ENCODE data around the gene ZNF304. TPM values are rescaled to one million over a fixed set of nuclear protein-coding genes. Genes with fewer than 3 reads are reported as not detected.

ZNF304 gene
- total RNA-seq, 1 donor from 2014 or later, result 5.2 TPM

DNA sequence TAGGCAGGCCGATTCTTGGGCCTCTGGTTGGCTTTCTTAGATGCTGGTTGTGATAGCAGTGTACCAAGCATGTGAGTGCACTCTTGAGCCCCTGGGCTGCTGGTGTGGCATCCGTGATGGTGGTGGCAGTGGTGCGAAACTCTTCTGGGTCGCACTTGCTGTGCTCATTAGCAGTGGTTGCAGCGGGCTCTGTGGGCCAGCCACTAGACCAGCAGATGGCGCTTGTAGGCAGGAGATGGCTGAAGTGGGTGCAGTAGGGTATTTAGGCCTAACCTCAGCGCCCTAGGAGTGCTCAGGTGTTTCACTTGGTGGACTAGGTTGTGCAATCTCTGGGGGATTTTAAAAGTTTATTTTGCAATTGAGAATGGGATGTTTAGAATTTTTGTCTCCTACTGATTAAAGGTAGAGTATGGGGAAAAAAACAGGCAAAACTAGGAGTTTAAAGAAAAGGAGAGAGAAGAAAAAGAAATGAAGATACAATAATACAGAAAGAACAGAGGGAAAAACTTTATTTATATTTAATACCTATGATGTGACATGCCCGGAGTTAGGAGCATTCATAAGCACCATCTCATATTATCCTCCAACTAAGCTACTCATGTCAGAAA lies 55.5 kb downstream of the ZNF304 start:
- Mint-ChIP-seq H3K9me3 (peaks cover 13% of the 10 kb centered on the region), H3K4me1 (ENCODE audit: low read depth) (peaks cover 7% of the 10 kb centered on the region), H3K27me3 (ENCODE audit: low read depth) (no peaks in the 10 kb centered on the region), H3K36me3 (ENCODE audit: low read depth) (peaks cover 10% of the 10 kb centered on the region), H3K4me3 (ENCODE audit: low read depth) (no peak overlapping the region), H3K27ac (no peak overlapping the region)
- intact Hi-C loops (cut with micrococcal nuclease), result loop anchor here (10.0 kb wide), 1 partner anchor 748 kb away; the partner anchor contains the start of gene ZNF329
- peak; percentile 48 for DNase-seq (ENCODE audit: low spot score)

Other genes with a start within 250 kb of the ZNF304 start
- not detected in 2 replicates for gene USP29, start 231.3 kb upstream of the ZNF304 start, total RNA-seq
- gene ZIM3, start 206.1 kb upstream of the ZNF304 start, total RNA-seq, result not detected in 2 replicates
- gene DUXA, start 183.8 kb upstream of the ZNF304 start, total RNA-seq, result not detected in 2 replicates
- gene ZNF264, start 159.8 kb upstream of the ZNF304 start, total RNA-seq, result 16.5 and 18.0 TPM in 2 replicates
- 0.16 TPM in 1 of 2 replicates, not detected in the other for gene AURKC, start 120.2 kb upstream of the ZNF304 start, total RNA-seq
- gene ZNF805, start 110.6 kb upstream of the ZNF304 start, total RNA-seq, result 6.6 and 6.9 TPM in 2 replicates
- gene ZNF460, start 70.8 kb upstream of the ZNF304 start, total RNA-seq, result 35.8 and 40.2 TPM in 2 replicates
- 4.6 and 5.1 TPM in 2 replicates for gene ZNF543, start 30.8 kb upstream of the ZNF304 start, total RNA-seq
- 3.8 and 4.1 TPM in 2 replicates for gene TRAPPC2B, start 12.3 kb downstream of the ZNF304 start, total RNA-seq
- 1.3 and 2.0 TPM in 2 replicates for gene ZNF547, start 12.3 kb downstream of the ZNF304 start, total RNA-seq
- 10.5 and 12.5 TPM in 2 replicates for gene ZNF548, start 38.6 kb downstream of the ZNF304 start, total RNA-seq
- gene ZNF17, start 59.9 kb downstream of the ZNF304 start, total RNA-seq, result 7.7 and 9.3 TPM in 2 replicates
- 21.0 and 21.5 TPM in 2 replicates for gene ZNF749, start 84.1 kb downstream of the ZNF304 start, total RNA-seq
- 0.09 TPM in 1 of 2 replicates, not detected in the other for gene VN1R1, start 105.9 kb downstream of the ZNF304 start, total RNA-seq
- 2.0 and 2.3 TPM in 2 replicates for gene ZNF772, start 126.3 kb downstream of the ZNF304 start, total RNA-seq
- gene ZNF419, start 136.5 kb downstream of the ZNF304 start, total RNA-seq, result 4.8 and 5.1 TPM in 2 replicates
- gene ZNF773, start 148.7 kb downstream of the ZNF304 start, total RNA-seq, result 4.5 and 6.0 TPM in 2 replicates
- 3.5 and 4.1 TPM in 2 replicates for gene ZNF549, start 176.1 kb downstream of the ZNF304 start, total RNA-seq
- 6.9 and 7.7 TPM in 2 replicates for gene ZNF550, start 208.6 kb downstream of the ZNF304 start, total RNA-seq
- gene ZNF416, start 227.6 kb downstream of the ZNF304 start, total RNA-seq, result 2.9 and 3.5 TPM in 2 replicates
- gene ZIK1, start 232.9 kb downstream of the ZNF304 start, total RNA-seq, result 2.4 and 2.8 TPM in 2 replicates
- 4.1 and 5.2 TPM in 2 replicates for gene ZNF530, start 248.6 kb downstream of the ZNF304 start, total RNA-seq

Measured in activated T-helper 2 cell treated with anti-CD3 and anti-CD28 coated beads, Interferon-gamma antibody, Interleukin-2, Interleukin-4, amounts not matched to agents 10 μg/mL and 5 μg/mL and 100 μg/mL, durations not matched to agents 14 hours and 24 hours and 36 hours (primary cell).